CD14-positive monocyte (primary cell): ENCODE results near the gene MMP28. TPM values are rescaled to one million over a fixed set of nuclear protein-coding genes. Genes with fewer than 3 reads are reported as not detected.

Source experiments
- DNase-seq, 3 donors: peaks; one replicate each; pipeline ENCODE4 v3.0.0-alpha.2; 2011 to 2022
- H2AFZ ChIP-seq: 2 replicates; pipeline ENCODE4 v1.6.0; 2012; ENCODE audit warnings: mild to moderate bottlenecking, low read depth, low read length, inconsistent platforms; ENCODE audit not compliant: insufficient read depth, poor library complexity, severe bottlenecking
- H3K27ac ChIP-seq, 2 donors: 1 replicate in 1 of 2; 2 replicates in 1 of 2; pipeline ENCODE4 v1.5.1; 2012 to 2013; ENCODE audit warnings: low read length in 2 of 2, control low read depth in 1 of 2, inconsistent platforms in 1 of 2, low read depth in 1 of 2, mild to moderate bottlenecking in 1 of 2
- H3K27me3 ChIP-seq, 2 donors: one replicate each; pipeline versions ENCODE4 v1.6.0 to v1.6.1; 2011 to 2013; ENCODE audit warnings: low read length in 2 of 2; ENCODE audit not compliant: control insufficient read depth in 2 of 2, insufficient read depth in 2 of 2
- H3K36me3 ChIP-seq, 2 donors: replicated peaks in 1 of 2; 1 replicate in 1 of 2; 2 replicates in 1 of 2; pipeline versions ENCODE4 v1.5.1 to v1.6.1; 2012 to 2013; ENCODE audit warnings: low read length in 2 of 2, control low read depth in 1 of 2, inconsistent platforms in 1 of 2, mild to moderate bottlenecking in 1 of 2; ENCODE audit not compliant: insufficient read depth in 2 of 2, control insufficient read depth in 1 of 2
- H3K4me1 ChIP-seq, 2 donors: 1 replicate in 1 of 2; 2 replicates in 1 of 2; pipeline versions ENCODE4 v1.5.1 to v1.6.1; 2012 to 2013; ENCODE audit warnings: low read length in 2 of 2, control low read depth in 1 of 2, inconsistent platforms in 1 of 2, mild to moderate bottlenecking in 1 of 2, moderate library complexity in 1 of 2; ENCODE audit not compliant: insufficient read depth in 2 of 2, control insufficient read depth in 1 of 2
- H3K4me2 ChIP-seq: replicated peaks from 2 replicates; pipeline ENCODE3; 2012; ENCODE audit warnings: low read length, moderate library complexity, mild to moderate bottlenecking; ENCODE audit not compliant: poor library complexity, severe bottlenecking; ENCODE audit errors: extremely low read depth
- H3K4me3 ChIP-seq, 3 experiments: fragments of 200-600 bp in 1 of 3; sonication (generic) in 1 of 3; replicated peaks in 1 of 3; 1 replicate in 2 of 3; 2 replicates in 1 of 3; pipeline ENCODE4 v1.5.1; 2011 to 2013; ENCODE audit warnings: low read length in 3 of 3, mild to moderate bottlenecking in 3 of 3, control low read depth in 2 of 3, low read depth in 2 of 3, inconsistent platforms in 1 of 3, moderate library complexity in 1 of 3
- H3K79me2 ChIP-seq: 2 replicates; pipeline ENCODE4 v1.6.0; 2012; ENCODE audit warnings: mild to moderate bottlenecking, control low read depth, inconsistent platforms, low read length, moderate library complexity; ENCODE audit not compliant: insufficient read depth
- H3K9ac ChIP-seq: 2 replicates; pipeline ENCODE4 v1.6.0; 2017; ENCODE audit warnings: low read length, mild to moderate bottlenecking; ENCODE audit not compliant: insufficient read depth, poor library complexity, severe bottlenecking
- H3K9me3 ChIP-seq, 2 donors: replicated peaks in 1 of 2; 1 replicate in 1 of 2; 2 replicates in 1 of 2; pipeline versions ENCODE4 v1.5.1 to v1.6.1; 2012 to 2013; ENCODE audit warnings: low read length in 2 of 2, control low read depth in 1 of 2; ENCODE audit not compliant: control insufficient read depth in 1 of 2, insufficient read depth in 1 of 2
- H4K20me1 ChIP-seq: 2 replicates; pipeline ENCODE4 v1.6.0; 2012; ENCODE audit warnings: mild to moderate bottlenecking, low read length, control low read depth, moderate library complexity; ENCODE audit not compliant: insufficient read depth
- H3K27ac Mint-ChIP-seq, 7 donors: one replicate each; pipeline ENCODE4 v1.8.0; 2020; ENCODE audit warnings: mild to moderate bottlenecking in 7 of 7, mixed read lengths in 7 of 7, moderate library complexity in 6 of 7, inconsistent platforms in 2 of 7
- H3K27me3 Mint-ChIP-seq, 3 donors: one replicate each; pipeline ENCODE4 v1.8.0; 2021 to 2022; ENCODE audit warnings: low read depth in 3 of 3, mild to moderate bottlenecking in 3 of 3, mixed read lengths in 3 of 3, moderate library complexity in 3 of 3, inconsistent platforms in 1 of 3
- H3K36me3 Mint-ChIP-seq, 2 donors: one replicate each; pipeline ENCODE4 v1.8.0; 2020; ENCODE audit warnings: mixed read lengths in 2 of 2, inconsistent platforms in 1 of 2, mild to moderate bottlenecking in 1 of 2
- H3K4me1 Mint-ChIP-seq: one replicate; pipeline ENCODE4 v1.8.0; 2020; ENCODE audit warnings: mild to moderate bottlenecking, mixed read lengths
- H3K4me3 Mint-ChIP-seq, 2 donors: one replicate each; pipeline ENCODE4 v1.8.0; 2020; ENCODE audit warnings: mild to moderate bottlenecking in 2 of 2, mixed read lengths in 2 of 2, moderate library complexity in 1 of 2
- H3K9me3 Mint-ChIP-seq, 7 donors: one replicate each; pipeline ENCODE4 v1.8.0; 2020 to 2022; ENCODE audit warnings: mixed read lengths in 7 of 7, mild to moderate bottlenecking in 6 of 7, moderate library complexity in 6 of 7, inconsistent platforms in 2 of 7
- CTCF ChIP-seq: fragments of 200-600 bp; IDR thresholded peaks from one replicate; pipeline ENCODE4 v1.8.0; 2022; ENCODE audit warnings: antibody characterized with exemption, mild to moderate bottlenecking
- whole genome bisulfite sequencing: methylation state at CpG from one replicate; pipeline ENCODE4 v1.1.5; 2013; ENCODE audit warnings: missing lambda C conversion rate; ENCODE audit not compliant: insufficient coverage; 5-methylcytosine and 5-hydroxymethylcytosine counted together
- intact Hi-C, 2 donors: fragments of 100-400 bp; cut with micrococcal nuclease; formaldehyde crosslinking; loops; one replicate each; pipeline versions ENCODE4 v1.15.0 to v1.15.1; 2023
- polyA plus RNA-seq, 3 donors: library from polyadenylated mRNA; depleted of rRNA in 1 of 3; unstranded in 2 of 3; stranded (reverse) in 1 of 3; fragments of 300-500 nt in 2 of 3; fragments of >200 nt in 1 of 3; fragmentation: Illumina TruSeq in 2 of 3; gene quantifications; 1 replicate in 2 of 3; 2 replicates in 1 of 3; pipeline ENCODE4 v1.2.3, GENCODE V29; 2012 to 2021

MMP28 gene
- polyA plus RNA-seq, 3 donors, result not detected

GRCh38 chr17:35790841-35791240 lies 4.6 kb downstream of the MMP28 start:
- no peaks in the 10 kb centered on the region for H3K79me2 ChIP-seq
- H3K27me3 ChIP-seq, result peaks cover 30 to 44% of the 10 kb centered on the region in 2 donors
- peaks cover 42 to 55% (median 42%) of the 10 kb centered on the region in 3 donors for H3K27me3 Mint-ChIP-seq
- H2AFZ ChIP-seq, result no peak overlapping the region
- no peaks in the 10 kb centered on the region for H4K20me1 ChIP-seq
- H3K36me3 ChIP-seq, result no peaks in the 10 kb centered on the region
- H3K9ac ChIP-seq, result no peak overlapping the region
- no peak for TF ChIP-seq CTCF
- DNase-seq, result no peak
- 94% methylated on average over 2 of the region's 3 CpGs for WGBS
- H3K4me1 ChIP-seq, result peaks cover 8 to 13% of the 10 kb centered on the region in 2 donors
- peaks cover 0 to 4% (median 0%) of the 10 kb centered on the region in 7 donors for H3K9me3 Mint-ChIP-seq
- intact Hi-C loops, result no loop called here
- no peak overlapping the region for H3K4me2 ChIP-seq
- H3K27ac Mint-ChIP-seq, result no peak overlapping the region
- H3K27ac ChIP-seq, result no peak overlapping the region
- peaks cover 10% of the 10 kb centered on the region for H3K4me1 Mint-ChIP-seq
- H3K36me3 Mint-ChIP-seq, result peaks cover 0 to 2% of the 10 kb centered on the region in 2 donors
- H3K9me3 ChIP-seq, result peaks cover 0 to 6% of the 10 kb centered on the region in 2 donors
- H3K4me3 ChIP-seq, result no peak overlapping the region
- H3K4me3 Mint-ChIP-seq, result no peak overlapping the region

GRCh38 chr17:35788477-35789368 lies 6.7 kb downstream of the MMP28 start:
- no peak for DNase-seq
- Mint-ChIP-seq H3K27me3 (peaks cover 24 to 37% (median 28%) of the 10 kb centered on the region in 3 donors), H3K9me3 (peaks cover 0 to 2% (median 0%) of the 10 kb centered on the region in 7 donors), H3K4me3 (no peak overlapping the region), H3K4me1 (no peaks in the 10 kb centered on the region), H3K27ac (no peak overlapping the region), H3K36me3 (no peaks in the 10 kb centered on the region)
- intact Hi-C loops, result no loop called here
- H3K36me3 ChIP-seq, result no peaks in the 10 kb centered on the region
- H2AFZ ChIP-seq, result peak overlapping the region; percentile 17
- no peak overlapping the region for H3K4me3 ChIP-seq
- no peaks in the 10 kb centered on the region for H3K4me1 ChIP-seq
- no peak for TF ChIP-seq CTCF
- H4K20me1 ChIP-seq, result no peaks in the 10 kb centered on the region
- H3K27me3 ChIP-seq, result peaks cover 13 to 27% of the 10 kb centered on the region in 2 donors
- no peak overlapping the region for H3K9ac ChIP-seq
- H3K79me2 ChIP-seq, result no peaks in the 10 kb centered on the region
- H3K9me3 ChIP-seq, result no peaks in the 10 kb centered on the region
- WGBS, result 74% methylated on average over 2 of the region's 2 CpGs
- no peak overlapping the region for H3K27ac ChIP-seq
- H3K4me2 ChIP-seq, result no peak overlapping the region
